GM19467 (cell line): ENCODE results near the gene PDHA1.
A peak's percentile ranks its signal among the peaks of the same experiment; 100 is the strongest.

Experiments
- ATAC-seq: cut with Tn5 transposase; IDR thresholded peaks from one replicate; pipeline ENCODE4 v1.9.1; 2021; ENCODE audit warnings: mild to moderate bottlenecking, moderate library complexity; ENCODE audit not compliant: unreplicated experiment

The PDHA1 gene

DNA sequence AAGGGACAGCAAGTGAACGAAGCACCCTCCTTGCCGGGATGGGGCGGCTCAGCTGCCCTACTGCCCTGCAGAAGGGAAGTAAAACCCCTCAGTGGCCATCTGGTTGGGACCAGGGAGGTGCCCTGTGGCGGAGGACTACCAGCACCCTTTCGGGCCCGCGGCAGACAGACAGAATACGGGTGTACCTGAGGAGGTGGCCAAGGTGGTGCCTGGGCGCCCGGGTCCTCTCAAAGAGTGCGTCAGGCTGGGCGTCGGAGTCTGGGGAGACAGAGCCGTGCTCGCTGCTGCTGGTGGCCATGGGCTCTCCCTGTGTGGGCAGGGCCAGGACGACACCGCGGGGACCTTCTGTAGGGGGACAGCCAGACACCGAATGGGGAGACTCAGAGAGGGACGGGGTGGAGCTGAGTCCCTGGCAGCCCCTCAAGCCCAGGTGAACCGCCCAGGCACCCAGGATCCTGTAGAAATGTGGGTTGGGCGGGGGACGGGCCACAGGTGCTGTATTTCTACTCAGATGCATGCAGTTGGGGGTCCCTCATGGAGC lies 29.7 kb downstream of the PDHA1 start:
- no peak for ATAC-seq

DNA sequence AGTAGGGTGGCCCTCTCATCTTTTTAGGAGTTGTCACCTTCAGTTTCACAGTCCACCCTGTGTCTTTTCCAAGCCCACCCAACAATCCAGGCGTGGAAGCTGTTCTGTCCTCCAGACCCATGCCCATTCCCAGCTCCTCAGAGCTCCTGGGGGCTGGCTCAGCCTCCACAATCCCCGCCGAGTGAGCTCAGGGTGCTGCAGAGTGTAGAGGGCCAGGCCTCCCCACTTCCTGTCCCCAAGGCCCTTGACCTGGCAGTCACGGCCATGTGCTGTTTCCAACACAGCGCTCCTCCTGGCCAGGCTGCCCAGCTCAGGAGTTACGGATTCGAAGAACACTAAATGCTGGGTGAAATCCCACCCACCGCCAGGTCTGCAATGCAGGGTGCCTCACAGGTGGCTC lies 31.8 kb downstream of the PDHA1 start:
- no peak for ATAC-seq

DNA sequence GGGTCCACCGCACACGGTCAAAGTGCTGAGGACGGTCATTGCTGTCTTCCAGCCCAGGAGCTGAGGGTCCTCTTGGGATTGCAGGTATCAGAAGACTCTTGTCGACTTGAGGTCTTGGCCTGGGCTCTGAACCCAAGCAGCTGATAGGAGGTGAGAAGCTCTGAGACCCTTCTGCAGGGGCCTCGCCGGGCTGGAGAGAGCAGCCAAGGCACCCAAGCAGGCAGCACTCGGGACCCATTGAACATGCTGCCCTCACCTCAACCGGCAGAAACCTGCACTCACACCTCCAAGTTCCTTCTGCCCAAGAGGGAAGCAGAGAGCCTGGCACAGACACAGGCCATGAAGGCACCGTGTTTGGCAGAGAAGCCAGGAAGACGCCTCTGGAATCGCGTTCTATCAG lies 34.1 kb downstream of the PDHA1 start:
- no peak for ATAC-seq

DNA sequence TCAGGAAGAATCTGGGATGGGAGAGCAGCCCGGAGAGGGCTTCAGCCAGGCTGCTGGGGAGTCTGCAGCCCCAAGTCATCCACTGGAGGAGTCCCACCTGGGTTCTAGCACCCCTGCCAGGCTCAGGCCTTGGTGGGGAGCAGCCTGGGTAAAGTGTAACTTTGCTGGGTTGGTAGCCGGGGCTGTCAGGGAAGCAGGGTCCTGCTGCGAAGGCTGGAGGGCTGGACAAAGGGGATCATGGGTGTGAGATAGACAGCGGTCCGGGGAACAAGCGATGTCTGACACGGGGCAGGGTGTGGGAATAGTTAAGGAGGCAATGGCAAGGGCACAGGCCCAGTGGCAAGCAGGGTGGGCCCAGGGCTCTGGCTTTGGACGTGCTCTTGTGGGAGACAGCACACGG lies 37.6 kb downstream of the PDHA1 start:
- ATAC-seq, result no peak

DNA sequence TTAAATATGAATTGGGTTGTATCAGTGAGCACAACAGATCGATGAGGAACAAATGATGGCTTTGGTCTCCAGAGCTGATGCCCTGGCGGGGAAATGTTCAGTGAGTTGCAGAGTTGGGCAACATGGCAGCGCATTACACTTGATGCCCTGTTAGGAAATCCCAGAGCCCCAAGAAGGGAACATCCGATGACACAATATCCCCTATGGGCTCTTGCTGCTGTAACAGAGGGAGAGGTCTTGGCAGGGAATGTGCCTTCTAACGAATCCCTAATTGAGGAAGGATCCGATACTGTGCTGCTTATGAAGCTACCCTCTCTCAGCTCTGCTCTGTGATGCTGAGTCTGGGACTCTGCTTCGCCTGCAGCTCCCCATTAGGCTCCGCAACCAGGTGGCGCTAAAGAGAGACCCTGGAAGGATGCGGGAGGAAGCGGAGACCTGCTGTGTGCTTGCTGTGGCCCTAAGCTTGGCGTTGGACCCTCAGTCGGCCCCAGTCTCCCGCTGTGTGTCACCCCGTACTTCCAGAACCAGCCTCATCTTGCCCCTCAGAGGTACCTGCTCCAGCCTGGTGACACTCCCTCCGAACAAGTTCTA lies 38.9 kb downstream of the PDHA1 start:
- ATAC-seq, result peak; percentile 74

DNA sequence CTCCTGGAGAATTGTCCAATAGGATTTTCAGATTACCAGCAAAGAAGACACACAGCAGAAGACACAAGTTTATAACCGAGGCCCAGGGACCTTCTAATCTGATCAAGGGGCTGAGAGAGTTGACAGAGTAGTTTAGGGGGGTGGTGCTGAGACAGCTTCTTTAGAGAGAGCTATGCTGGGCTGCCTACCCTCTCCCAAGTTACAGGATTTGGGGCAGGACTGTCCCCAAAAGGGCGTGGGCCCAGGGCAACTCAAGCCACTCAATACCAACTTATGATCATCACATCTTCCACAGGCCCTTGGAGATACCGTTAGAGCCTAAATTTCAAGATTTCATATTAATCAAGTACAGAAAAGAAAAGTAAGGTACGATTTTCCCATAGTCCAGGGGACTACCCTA lies 43.0 kb downstream of the PDHA1 start:
- ATAC-seq, result no peak

DNA sequence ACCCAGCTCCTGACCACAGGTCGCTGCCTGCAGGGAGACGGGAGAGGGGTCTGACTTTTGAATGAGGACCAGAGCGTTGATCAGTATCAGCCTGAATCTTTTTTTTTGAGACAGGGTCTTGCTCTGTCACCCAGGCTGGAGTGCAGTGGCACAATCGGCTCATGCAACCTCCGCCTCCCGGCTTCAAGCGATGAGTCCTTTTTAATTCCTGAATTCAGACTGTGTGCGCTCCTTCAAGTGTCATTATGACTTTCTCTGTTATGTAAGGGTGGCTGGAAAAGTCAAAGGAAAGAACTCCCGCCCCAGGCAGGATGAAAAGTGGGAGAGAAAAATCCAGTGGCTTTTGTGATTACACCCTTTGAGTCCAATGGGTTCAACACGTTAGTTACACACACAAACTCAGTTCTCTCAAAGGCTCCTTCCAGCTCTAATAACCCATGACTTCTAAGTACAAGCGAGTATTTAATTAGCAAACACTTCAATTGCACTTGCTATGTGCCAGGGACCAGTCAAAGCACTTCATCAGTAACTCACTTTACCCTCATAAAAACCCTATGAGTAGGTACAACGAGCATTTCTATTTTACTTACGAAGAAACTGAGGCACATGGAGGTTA lies 44.4 kb downstream of the PDHA1 start:
- no peak for ATAC-seq

DNA sequence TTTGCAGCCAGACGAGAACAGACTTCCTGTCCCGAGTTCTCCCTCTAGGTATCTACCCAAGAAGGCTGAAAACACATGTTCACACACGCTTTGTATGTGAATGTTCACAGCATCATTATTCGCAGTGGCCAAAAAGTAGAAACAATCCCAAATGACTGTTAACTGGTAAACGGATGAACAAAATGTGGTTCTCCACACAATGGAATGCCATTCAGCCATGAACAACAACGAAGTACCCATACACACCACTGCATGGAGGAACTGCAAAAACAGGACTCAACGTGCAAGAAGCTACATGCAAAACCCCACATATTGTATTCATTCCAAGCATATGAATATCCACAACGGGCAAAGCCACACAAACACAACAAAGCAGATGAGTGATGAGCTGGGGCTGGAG lies 45.0 kb downstream of the PDHA1 start:
- no peak for ATAC-seq

DNA sequence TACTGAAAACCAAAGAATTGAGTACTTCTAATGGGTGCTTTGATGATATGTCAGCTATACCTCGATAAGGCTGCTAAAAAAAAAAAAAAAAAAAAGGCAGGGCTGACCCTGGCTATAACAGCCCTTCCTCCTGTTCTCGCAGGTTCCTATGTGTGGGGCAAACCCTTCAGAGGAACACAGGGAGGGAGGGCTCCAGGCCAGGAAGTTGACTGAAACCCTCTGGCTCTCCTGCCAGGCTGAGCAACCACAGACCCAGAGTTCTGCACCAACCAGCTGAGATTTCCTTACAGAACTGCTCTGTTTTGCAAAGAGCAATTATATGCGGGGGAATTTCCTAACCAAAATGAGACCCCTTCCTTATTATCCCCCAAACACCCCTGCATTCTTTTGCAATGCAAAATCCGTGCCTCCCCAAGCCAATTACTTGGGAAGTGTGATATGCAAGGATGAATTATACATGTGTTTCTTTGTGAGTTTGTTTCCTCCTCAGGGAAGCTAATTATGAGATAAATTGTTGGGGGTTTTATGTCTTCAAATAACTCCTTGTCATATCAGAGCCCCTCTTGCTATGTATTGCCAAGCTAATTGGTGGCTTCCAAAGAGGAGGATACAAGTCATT lies 45.6 kb downstream of the PDHA1 start:
- ATAC-seq, result no peak

DNA sequence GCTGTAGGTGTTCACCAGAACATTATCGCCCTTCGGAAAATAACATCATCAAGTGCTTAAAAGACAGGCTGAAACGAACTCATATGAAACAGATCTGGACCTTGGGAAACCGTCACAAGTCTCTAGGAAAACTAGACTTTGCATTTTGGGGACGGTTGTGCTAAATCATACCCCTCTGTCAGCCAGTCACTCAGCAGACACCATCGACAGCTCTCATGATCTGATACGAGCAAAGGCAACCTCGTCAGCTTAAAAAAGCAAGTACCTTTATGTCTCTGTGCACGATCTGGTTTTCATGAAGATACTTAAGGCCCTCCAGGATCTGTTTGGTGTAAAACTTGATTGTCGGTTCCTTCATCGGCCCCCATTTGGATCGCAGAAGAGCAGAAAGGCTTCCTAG lies 48.4 kb downstream of the PDHA1 start:
- no peak for ATAC-seq

DNA sequence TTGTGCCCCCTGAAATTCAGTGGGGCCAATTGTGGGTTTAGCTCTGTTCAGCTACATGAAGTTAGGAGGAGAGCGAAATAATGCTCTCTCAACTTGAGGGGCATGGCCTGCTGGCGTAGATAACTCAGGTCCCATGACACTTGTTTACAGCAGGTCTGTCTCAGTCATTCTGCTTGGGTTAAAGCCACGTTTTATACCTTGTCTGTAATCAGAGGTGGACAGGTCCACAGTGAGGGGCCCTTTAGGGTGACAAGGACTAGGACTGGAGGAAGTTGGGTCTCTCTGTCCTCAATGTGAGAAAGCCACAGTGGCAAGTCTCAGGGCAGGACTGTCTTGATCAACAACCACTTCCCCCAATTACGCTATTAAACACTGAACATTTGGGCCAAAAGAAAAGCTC lies 49.0 kb downstream of the PDHA1 start:
- no peak for ATAC-seq

DNA sequence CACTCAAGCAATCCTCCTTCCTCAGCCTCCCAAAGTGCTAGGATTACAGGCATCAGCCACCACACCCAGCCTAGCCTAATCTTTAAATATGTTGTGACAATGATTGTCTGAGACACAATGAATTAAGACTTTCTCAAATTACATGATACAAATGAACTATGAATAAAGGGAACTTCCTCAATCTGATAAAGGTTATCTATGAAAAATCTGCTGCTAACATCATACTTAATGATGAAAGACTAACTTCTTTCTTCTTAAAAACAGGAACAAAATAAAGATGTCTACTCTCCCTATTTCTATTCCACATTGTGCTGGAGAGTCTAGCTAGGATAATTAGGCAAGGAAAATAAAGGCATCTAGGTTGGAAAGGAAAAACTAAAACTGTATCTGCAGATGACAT lies 60.0 kb downstream of the PDHA1 start:
- ATAC-seq, result no peak

DNA sequence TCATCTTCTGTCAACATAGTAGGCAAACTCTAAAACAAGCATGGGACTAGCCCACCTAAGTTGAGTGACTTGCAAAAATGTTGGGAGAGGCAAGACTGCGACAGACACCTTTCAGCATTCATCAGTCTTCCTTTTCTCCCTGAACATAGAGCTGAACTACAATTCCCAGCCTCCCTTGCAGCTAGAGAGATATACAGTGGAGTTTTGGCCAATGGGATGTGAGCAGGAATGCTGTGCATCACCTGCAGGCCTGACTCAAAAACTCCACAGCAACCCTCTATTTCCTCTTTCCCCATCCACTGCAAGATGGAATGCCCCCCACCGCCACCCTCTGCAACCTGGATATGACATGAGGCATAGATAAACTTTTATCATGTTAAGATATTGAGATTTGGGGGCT lies 66.5 kb downstream of the PDHA1 start:
- ATAC-seq, result no peak
